Activated naive CD8-positive, alpha-beta T cell (primary cell): Measurements from ENCODE around the gene PCDHGA1.

Experiments used
- H3K27ac Mint-ChIP-seq: one replicate; pipeline ENCODE4 v1.8.0; 2021; ENCODE audit warnings: mixed read lengths
- H3K27me3 Mint-ChIP-seq: one replicate; pipeline ENCODE4 v1.8.0; 2021; ENCODE audit warnings: mixed read lengths
- H3K36me3 Mint-ChIP-seq: one replicate; pipeline ENCODE4 v1.8.0; 2021; ENCODE audit warnings: mixed read lengths
- H3K4me1 Mint-ChIP-seq: one replicate; pipeline ENCODE4 v1.8.0; 2021; ENCODE audit warnings: low read depth, mixed read lengths
- H3K4me3 Mint-ChIP-seq: one replicate; pipeline ENCODE4 v1.8.0; 2021; ENCODE audit warnings: mild to moderate bottlenecking, mixed read lengths
- H3K9me3 Mint-ChIP-seq: one replicate; pipeline ENCODE4 v1.8.0; 2021; ENCODE audit warnings: low read depth, mixed read lengths

The PCDHGA1 gene

GRCh38 chr5:141492168-141492885, 162.0 kb downstream of the PCDHGA1 start:
- Mint-ChIP-seq H3K4me1 (peaks cover 14% of the 10 kb centered on the region), H3K9me3 (no peaks in the 10 kb centered on the region), H3K27me3 (peaks cover 33% of the 10 kb centered on the region), H3K27ac (peak overlapping the region; percentile 64), H3K4me3 (peak overlapping the region; percentile 77), H3K36me3 (no peaks in the 10 kb centered on the region)

DNA sequence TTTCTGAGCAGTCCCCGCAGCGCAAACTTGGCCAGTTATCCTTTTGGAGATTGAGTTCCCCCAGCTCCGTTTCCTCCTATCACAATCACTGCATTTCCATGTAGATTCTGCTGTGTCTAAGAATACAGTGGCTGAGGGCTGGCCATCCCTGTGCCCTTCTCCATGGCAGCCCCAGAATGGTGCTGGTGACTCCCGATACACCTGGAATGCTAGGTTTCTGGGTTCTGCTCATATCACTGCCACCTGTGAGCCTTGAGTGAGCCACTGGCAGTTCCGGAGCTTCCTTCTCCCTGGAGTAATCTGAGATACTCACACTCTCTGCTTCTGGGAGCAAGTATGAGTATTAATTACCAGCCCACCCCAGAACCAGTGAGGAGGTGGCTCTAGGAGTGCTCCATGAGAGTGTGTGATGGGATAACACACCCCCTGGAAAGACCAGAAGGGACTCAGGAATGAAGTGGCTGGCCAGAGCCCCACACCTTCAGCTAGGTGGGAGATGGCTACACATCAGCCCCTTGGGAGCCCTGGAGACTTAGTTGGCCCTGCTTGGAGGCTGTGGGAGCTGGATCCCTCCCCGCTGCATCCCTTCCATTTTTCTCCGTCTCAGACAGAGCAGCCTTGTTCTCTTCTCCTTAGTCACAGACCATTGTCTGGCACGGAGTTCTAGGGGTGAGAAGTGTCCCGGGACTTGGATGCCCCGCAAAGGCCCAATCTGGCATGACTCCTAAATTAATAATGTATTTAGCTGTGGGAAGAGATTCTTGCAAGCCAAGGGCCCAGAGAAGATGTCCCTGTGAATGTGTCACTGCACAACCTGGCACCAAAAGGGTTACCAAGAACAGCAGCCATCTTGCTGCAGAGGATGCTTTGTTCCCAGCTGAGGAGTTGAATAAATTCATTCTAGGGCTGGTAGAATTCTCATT, 163.4 kb downstream of the PCDHGA1 start:
- Mint-ChIP-seq H3K27me3 (peaks cover 29% of the 10 kb centered on the region), H3K27ac (no peak overlapping the region), H3K9me3 (no peaks in the 10 kb centered on the region), H3K4me1 (peaks cover 14% of the 10 kb centered on the region), H3K4me3 (no peak overlapping the region), H3K36me3 (no peaks in the 10 kb centered on the region)

- H3K27me3 Mint-ChIP-seq = peaks cover 21% of the 10 kb centered on the region
- H3K9me3 Mint-ChIP-seq = no peaks in the 10 kb centered on the region
- no peak overlapping the region for H3K4me3 Mint-ChIP-seq
- peaks cover 14% of the 10 kb centered on the region for H3K4me1 Mint-ChIP-seq
- H3K27ac Mint-ChIP-seq = no peak overlapping the region
- H3K36me3 Mint-ChIP-seq = no peaks in the 10 kb centered on the region
Measured at GRCh38 chr5:141494761-141495452, 164.6 kb downstream of the PCDHGA1 start.

DNA sequence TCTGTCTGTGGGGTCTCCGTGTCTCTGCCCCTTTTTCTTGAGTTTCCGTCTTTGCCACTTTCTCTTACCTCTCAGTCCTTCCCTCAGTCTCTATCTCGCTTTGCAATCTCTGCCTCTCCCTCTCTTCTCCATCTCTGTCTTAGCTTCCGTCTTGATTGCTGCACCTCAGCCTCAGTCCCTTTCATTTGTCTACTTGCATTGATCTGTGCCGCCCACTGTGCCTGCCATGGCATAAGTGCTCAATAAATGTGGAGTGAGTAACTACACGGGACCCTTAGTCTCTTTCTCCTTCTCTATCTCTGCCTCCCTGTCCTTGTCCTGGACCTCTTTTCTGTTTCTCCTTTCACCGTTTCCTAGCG, 165.1 kb downstream of the PCDHGA1 start:
- no peaks in the 10 kb centered on the region for H3K9me3 Mint-ChIP-seq
- H3K36me3 Mint-ChIP-seq = no peaks in the 10 kb centered on the region
- no peak overlapping the region for H3K4me3 Mint-ChIP-seq
- H3K27ac Mint-ChIP-seq = no peak overlapping the region
- H3K4me1 Mint-ChIP-seq = peaks cover 14% of the 10 kb centered on the region
- H3K27me3 Mint-ChIP-seq = peaks cover 18% of the 10 kb centered on the region

- peaks cover 12% of the 10 kb centered on the region for H3K27me3 Mint-ChIP-seq
- no peaks in the 10 kb centered on the region for H3K9me3 Mint-ChIP-seq
- H3K36me3 Mint-ChIP-seq = no peaks in the 10 kb centered on the region
- no peak overlapping the region for H3K27ac Mint-ChIP-seq
- H3K4me1 Mint-ChIP-seq = peaks cover 14% of the 10 kb centered on the region
- H3K4me3 Mint-ChIP-seq = no peak overlapping the region
Measured at GRCh38 chr5:141496038-141496437, 165.7 kb downstream of the PCDHGA1 start.

- H3K27me3 Mint-ChIP-seq = peaks cover 6% of the 10 kb centered on the region
- H3K27ac Mint-ChIP-seq = no peak overlapping the region
- no peak overlapping the region for H3K4me3 Mint-ChIP-seq
- H3K36me3 Mint-ChIP-seq = no peaks in the 10 kb centered on the region
- H3K9me3 Mint-ChIP-seq = no peaks in the 10 kb centered on the region
- H3K4me1 Mint-ChIP-seq = no peaks in the 10 kb centered on the region
Measured at GRCh38 chr5:141501761-141502160, 171.4 kb downstream of the PCDHGA1 start.

DNA sequence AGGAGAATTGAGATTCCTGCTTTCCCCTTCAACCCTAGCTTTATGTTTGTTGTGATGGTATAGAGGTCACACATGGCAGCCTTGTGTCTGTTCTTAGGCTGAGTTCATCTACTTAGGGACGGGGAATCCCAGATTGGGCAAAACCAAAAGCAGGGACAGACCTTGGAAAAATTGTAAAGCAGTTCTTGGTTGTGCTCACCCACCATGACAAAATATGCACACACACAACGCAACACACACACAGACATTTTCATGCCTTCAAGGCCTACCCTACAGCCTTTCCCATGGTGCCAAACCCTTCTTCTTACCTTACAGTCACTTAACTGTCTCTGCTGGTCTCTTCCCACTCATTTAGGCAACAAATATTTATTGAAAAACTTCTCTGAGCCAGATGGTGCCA, 173.4 kb downstream of the PCDHGA1 start:
- H3K4me1 Mint-ChIP-seq = no peaks in the 10 kb centered on the region

DNA sequence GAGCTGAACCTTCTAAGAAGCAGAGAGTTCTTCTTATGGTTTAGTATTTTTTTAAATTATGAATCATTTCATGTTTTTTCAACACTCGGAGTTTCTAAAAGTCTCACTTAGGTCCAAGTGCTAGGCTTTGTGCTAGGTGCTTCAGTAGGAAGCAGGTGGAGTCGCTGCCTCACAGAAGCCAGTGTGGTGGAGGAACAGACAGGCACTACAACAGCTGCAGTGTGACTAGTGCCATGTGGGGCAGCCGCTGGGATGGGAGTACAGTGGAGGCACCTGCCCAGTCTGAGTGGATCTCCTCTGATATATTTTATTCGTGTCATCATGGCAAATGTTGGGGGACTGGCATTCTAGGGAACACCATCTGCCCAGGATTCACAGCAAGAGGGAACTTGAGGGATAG, 173.9 kb downstream of the PCDHGA1 start:
- Mint-ChIP-seq H3K27me3 (peaks cover 2% of the 10 kb centered on the region), H3K9me3 (no peaks in the 10 kb centered on the region), H3K36me3 (no peaks in the 10 kb centered on the region), H3K27ac (no peak overlapping the region), H3K4me3 (no peak overlapping the region), H3K4me1 (peaks cover 3% of the 10 kb centered on the region)

More for the DNA sequence above, 173.4 kb downstream of the PCDHGA1 start:
- Mint-ChIP-seq H3K9me3 (no peaks in the 10 kb centered on the region), H3K36me3 (no peaks in the 10 kb centered on the region), H3K27me3 (peaks cover 2% of the 10 kb centered on the region), H3K4me3 (no peak overlapping the region), H3K27ac (no peak overlapping the region)

GRCh38 chr5:141506381-141507155, 176.3 kb downstream of the PCDHGA1 start:
- Mint-ChIP-seq H3K27me3 (no peaks in the 10 kb centered on the region), H3K4me1 (peaks cover 4% of the 10 kb centered on the region), H3K36me3 (no peaks in the 10 kb centered on the region), H3K4me3 (no peak overlapping the region), H3K27ac (no peak overlapping the region), H3K9me3 (no peaks in the 10 kb centered on the region)

- Mint-ChIP-seq H3K36me3 (no peaks in the 10 kb centered on the region), H3K4me3 (no peak overlapping the region), H3K27ac (no peak overlapping the region), H3K27me3 (no peaks in the 10 kb centered on the region), H3K9me3 (no peaks in the 10 kb centered on the region), H3K4me1 (peaks cover 6% of the 10 kb centered on the region)
Measured at GRCh38 chr5:141507387-141508091, 177.2 kb downstream of the PCDHGA1 start.

GRCh38 chr5:141508440-141508797, 178.1 kb downstream of the PCDHGA1 start:
- Mint-ChIP-seq H3K36me3 (no peaks in the 10 kb centered on the region), H3K27ac (no peak overlapping the region), H3K4me3 (no peak overlapping the region), H3K27me3 (no peaks in the 10 kb centered on the region), H3K4me1 (peaks cover 13% of the 10 kb centered on the region), H3K9me3 (no peaks in the 10 kb centered on the region)

GRCh38 chr5:141508798-141509611, 178.7 kb downstream of the PCDHGA1 start:
- no peaks in the 10 kb centered on the region for H3K36me3 Mint-ChIP-seq
- peaks cover 18% of the 10 kb centered on the region for H3K4me1 Mint-ChIP-seq
- no peaks in the 10 kb centered on the region for H3K9me3 Mint-ChIP-seq
- no peaks in the 10 kb centered on the region for H3K27me3 Mint-ChIP-seq
- H3K4me3 Mint-ChIP-seq = peak overlapping the region; percentile 35
- H3K27ac Mint-ChIP-seq = no peak overlapping the region

DNA sequence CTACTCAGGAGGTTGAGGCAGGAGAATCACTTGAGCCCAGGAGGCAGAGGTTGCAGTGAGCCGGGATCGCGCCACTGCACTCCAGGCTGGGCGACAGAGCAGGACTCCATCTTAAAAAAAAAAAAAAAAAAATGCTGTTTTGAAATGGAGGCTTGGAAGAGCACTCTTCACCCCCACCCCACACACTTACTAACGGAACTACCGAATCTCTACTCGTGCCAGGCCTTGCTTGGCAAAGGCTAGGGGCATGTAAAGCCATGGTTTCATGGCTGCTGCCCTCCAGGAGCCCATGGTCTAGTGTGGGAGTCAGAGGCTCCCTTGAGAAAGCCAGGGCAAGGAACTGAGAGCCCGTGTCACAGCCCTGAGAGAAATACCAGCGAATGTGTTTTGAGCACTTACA, 179.8 kb downstream of the PCDHGA1 start:
- Mint-ChIP-seq H3K4me3 (no peak overlapping the region), H3K27ac (no peak overlapping the region), H3K4me1 (peaks cover 29% of the 10 kb centered on the region)

More for the DNA sequence above, 179.8 kb downstream of the PCDHGA1 start:
- H3K27me3 Mint-ChIP-seq = no peaks in the 10 kb centered on the region
- H3K9me3 Mint-ChIP-seq = no peaks in the 10 kb centered on the region
- no peaks in the 10 kb centered on the region for H3K36me3 Mint-ChIP-seq
